ENCODE results near the gene SLC12A5.
"Not testable (repeated sequence)": the region's sequence is repeated elsewhere in the genome, so short reads cannot be mapped to it uniquely, and the experiment has no call there.

The SLC12A5 gene

DNA sequence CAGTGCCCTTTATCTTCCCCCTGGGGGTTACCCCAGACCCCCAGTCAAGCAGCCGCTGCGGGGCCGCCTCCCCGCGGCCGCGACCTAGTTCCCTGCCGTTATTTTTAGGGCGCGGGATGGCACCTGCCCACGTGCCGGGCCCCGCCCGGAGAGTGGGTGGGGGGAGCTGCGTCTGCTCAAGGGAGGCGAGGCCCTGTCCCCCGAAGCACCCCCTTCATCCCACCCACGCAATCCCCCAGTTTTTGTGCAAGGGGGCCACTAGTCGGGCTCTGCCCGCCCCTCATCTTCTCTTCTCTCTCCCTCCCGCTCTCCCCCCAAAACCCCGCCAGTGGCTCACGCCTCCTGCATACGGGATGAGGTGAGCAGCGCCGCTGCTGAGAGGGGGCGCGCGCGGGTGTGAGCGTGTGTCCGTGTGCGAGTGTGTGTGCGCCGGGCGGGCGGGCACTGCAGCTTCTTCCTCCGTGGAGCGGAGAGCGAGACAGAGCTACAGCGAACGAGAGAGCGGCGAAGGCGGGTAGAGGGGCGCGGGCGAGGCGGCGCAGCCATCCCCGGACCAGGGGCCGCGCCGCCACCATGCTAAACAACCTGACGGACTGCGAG, at the start of gene SLC12A5:
Gene SLC12A5 (plus strand): TSS at position 444 of the 600 bp plus-strand sequence. CDS start 130 bp downstream, at position 574.
- peak in 8 of 10 donors; percentile 53 to 96 (median 76) for DNase-seq
- intact Hi-C loops (cut with DNase I) = loop anchor here (10.0 kb wide), 1 partner anchor 326 kb away; no protein-coding TSS in a partner anchor

DNA sequence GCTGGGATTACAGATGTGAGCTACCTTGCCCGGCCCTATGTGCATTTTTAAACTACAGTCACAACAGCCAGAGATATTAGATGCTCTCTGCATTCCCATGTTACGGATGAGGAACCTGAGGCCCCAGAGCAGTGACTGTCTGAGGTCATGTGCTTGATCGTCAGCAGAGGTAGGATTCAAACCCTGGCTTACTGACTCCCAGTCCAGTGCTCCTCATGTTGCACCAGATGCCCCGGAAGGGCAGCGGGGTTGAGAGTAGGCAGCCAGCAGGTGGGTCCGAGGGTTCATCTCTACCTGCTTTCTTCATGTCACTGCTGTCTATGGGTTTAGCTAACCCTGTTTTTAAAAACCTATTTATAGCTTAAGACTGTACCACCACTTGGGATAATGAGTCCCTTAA, 47.8 kb upstream of the SLC12A5 start:
- intact Hi-C loops (cut with DNase I) = no loop called here
- DNase-seq = peak in 1 of 10 donors; percentile 24

DNA sequence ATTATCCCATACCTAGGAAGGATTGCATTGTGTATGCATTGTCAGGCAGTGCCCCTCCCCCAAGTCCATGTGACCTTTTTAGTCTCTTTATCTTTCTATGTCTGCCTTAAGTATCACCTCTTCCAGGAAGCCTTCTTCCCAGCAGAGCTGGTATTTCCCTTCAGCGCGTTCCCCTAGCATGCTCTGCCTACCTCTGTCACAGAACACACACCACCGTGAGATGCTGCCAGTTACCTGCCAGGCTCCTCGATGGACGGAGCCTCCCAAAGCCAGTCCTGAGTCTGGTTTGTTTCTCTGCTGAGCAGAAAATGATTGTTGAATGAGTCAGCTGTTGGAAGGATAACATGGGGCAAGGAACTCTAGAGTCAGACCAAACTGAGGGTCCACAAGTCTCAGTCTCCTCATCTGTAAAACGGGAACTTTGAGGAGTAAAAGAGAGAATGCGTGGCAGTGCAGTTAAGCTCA, 45.7 kb upstream of the SLC12A5 start:
- DNase-seq = peak in 1 of 10 donors; percentile 7
- intact Hi-C loops (cut with DNase I) = no loop called here

DNA sequence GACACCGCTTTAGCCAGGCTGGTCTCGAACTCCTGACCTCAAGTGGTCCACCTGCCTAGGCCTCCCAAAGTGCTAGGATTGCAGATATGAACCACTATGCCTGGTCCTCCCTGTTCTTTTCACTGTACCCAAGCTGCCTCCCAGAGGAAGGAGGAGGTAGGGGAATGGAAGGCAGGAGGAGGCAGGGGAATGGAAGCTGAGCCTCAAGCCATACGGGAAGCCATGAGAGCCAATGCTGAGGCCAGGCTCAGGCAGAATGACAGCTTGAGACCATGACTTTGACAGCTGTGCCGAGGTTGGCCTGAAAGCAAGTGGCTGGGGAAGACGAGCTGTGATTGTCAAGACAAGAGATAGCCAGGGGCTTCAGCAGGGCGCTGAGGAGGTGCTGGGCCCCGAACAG, 43.4 kb upstream of the SLC12A5 start:
- intact Hi-C loops (cut with DNase I) = no loop called here
- peak in 1 of 10 donors; percentile 12 for DNase-seq

DNA sequence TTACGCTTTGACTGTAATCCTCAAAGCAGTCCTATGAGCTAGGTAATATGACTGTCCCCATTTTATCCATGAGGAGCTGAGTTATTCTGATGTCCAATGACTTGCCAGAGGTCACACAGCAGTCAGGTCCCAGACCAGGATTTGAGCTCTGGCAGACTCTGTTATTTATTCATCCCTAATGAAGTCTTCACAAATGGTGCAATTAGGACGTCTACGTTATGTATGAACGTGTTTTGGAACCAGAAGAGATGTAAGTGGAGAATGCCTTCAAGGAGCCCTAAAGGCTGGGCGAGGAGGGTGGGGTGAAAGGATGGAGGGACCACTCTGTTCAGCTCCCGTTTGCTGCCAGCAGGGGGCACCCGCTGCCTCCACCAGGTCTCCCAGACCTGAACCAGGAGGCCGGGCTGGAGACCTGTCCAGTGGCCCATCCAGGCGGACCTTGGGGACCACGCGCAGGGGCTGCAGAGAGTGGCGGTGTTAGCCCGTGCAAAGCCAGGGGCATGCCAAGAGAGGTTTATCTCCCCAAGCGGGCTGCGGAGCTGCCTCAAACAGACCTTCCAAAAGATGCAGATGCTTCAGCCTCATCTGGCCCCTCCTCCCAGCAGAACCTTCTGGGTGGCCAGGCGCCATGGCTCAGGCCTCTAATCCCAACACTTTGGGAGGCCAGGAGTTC, 41.8 kb upstream of the SLC12A5 start:
- intact Hi-C loops (cut with DNase I) = no loop called here
- DNase-seq = peak; percentile 48 to 96 (median 80)

DNA sequence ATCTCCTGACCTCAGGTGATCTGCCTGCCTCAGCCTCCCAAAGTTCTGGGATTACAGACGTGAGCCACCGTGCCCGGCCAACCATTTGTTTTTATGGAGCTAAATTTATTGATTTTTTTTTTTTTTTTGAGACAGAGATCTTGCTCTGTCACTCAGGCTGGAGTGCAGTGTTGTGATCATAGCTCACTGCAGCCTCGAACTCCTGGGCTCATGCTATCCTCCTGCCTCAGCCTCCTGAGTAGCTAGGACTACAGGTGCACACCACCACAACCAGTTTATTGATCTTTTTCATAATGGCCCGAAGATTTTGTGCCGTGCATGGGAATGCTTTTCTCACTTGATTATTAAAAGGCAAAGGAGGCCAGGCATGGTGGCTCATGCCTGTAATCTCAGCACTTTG, 40.2 kb upstream of the SLC12A5 start:
- intact Hi-C loops (cut with DNase I) = not testable (repeated sequence)
- DNase-seq = peak in 2 of 10 donors; percentile 8 to 36

DNA sequence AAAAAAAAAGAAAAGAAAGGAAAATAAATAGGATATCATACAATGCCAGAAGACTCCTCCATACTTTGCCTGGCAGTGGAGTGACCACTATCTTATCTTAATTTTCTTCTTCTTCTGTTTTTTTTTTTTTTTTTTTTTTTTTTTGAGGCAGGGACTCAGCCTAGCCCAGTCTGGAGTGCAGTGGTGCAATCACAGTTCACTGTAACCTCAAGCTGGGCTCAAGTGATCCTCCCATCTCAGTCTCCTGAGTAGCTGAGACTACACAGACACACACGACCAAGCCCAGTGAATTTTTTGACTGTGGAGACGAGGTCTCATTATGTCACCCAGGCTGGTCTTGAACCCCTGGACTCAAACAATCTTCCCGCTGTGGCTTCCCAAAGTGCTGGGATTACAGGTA, 37.4 kb upstream of the SLC12A5 start:
- DNase-seq = peak in 1 of 10 donors; percentile 9

DNA sequence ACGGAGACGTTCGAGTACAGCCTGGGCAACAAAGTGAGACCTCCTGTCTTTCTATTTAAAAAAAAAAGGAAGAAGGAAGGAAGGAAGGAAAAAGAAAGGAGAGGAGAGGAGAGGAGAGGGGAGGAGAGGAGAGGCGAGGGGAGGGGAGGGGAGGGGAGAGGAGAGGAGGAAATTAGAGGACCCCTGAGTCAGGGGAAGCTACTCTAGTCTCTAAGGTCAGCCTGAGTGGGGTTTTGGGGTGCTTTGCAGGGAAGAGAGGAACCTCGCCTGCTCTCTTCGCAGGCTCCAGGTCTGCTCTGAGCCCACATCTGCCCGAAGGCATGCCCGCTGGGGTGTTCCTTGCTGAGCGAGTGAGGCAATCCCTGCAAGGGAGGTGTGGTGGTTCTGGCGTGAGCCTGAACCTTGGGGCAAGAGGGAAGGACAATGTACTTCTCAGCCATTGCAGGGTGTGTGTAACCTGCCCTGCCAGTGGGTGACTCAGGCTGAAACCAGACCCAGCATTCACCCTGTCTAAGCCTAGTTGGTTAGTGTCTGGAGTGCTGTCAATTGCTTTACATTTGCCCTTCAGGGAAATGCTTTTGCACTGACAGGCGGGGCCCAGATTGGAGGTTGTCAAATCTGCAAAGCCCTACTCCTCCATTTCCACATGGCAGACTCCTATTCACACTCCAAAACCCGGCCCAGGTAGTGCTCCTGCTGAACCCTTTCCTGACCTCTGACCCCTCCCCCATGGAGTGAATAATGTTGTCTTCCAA, 35.6 kb upstream of the SLC12A5 start:
- intact Hi-C loops (cut with DNase I) = no loop called here
- DNase-seq = peak in 2 of 10 donors; percentile 31 to 46

More for the DNA sequence above, 37.4 kb upstream of the SLC12A5 start:
- intact Hi-C loops (cut with DNase I) = no loop called here

DNA sequence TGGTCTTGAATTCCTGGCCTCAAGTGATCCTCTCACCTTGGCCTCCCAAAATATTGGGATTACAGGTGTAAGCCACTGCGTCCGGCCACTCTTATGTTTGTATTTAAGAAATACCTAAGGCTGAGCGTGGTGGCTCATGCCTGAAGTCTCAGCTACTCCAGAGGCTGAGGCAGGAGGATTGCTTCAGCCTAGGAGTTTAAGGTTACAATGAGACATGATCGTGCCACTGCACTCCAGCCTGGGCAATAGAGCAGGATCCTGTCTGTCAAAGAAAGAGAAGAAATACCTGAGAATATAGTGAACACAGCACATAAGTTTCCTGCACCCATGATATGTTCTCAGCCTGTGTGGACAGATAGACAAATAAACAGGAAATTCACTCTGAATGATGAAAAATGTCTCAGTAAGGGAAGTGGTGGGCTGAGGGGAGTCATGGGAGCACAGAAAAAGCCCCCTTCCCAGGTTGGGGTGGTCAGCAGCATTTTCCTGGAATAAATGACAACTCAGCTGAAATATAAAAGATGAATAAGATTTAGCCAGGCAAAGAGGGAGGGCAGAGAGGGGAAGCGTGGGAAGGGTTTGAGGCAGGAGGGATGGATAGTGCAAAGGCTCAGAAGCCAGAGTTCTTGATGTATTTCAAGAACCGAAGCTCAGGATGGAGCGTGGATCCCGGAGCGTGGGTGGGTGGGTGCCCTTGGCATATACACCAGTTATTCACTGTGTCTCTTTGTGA, 34.1 kb upstream of the SLC12A5 start:
- DNase-seq = peak in 2 of 10 donors; percentile 24 to 33
- intact Hi-C loops (cut with DNase I) = no loop called here

DNA sequence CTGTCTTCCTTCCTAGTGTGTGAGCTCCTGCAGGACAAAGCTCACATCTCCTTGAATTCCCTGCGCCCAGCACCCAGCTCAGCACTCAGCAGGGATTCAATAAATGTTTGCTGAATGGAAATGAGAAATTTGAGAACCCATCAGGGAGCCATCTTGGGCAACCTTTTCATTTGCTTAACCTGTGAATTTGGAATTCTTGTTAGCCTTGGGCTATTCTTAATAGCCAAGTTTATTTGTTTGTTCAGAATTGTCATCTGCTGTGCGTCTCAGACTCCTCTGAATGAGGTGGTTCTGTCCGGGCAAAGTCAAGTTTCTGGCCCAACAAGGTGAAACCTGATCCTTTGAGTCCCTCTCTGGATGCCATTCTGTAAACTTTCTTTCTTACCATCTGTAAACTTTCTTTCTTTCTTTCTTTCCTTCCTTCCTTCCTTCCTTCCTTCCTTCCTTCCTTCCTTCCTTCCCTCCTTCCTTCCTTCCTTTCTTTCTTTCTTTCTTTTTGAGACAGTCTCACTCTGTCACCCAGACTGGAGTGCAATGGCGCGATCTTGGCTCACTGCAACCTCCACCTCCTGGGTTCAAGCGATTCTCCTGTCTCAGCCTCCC, 33.4 kb upstream of the SLC12A5 start:
- DNase-seq = peak in 1 of 10 donors; percentile 1
- intact Hi-C loops (cut with DNase I) = not testable (repeated sequence)

DNA sequence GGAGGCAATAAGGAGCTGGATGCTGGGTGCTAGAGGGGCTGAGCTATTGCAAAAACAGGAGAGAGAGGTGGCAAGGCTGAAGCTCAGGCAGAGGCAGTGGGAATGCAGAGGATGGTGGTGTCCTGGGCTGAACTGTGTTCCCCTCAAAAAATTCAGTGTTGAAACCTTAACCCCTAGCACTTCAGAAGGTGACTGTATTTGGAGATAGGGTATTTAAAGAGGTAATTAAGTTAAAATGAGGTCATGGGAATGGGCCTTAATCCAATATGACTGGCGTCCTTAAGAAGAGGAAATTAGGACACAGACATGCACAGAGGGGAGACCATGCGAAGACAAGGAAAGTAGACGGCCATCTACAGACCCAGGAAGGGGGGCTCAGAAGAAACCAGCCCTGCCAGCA, 31.8 kb upstream of the SLC12A5 start:
- intact Hi-C loops (cut with DNase I) = no loop called here
- peak in 1 of 10 donors; percentile 5 for DNase-seq

DNA sequence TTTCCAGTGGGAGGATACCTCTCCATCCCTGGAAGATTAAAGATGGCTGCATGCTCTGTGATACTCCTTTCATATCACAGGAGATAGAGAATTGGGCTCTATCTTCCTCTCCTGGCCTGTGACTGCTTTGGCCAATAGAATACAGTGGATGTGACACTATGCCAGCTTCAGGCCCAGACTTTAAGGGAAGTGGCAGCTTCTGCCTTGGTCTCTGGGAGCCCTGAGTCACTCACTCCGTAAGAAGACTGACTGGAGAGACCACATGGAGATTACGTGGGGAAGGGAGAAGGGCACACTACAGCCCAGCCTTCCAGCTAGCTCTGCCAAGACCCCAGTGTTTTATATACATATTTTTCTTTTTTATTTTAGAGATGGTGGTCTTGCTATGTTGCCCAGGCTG, 30.7 kb upstream of the SLC12A5 start:
- intact Hi-C loops (cut with DNase I) = no loop called here
- peak in 1 of 10 donors; percentile 18 for DNase-seq

DNA sequence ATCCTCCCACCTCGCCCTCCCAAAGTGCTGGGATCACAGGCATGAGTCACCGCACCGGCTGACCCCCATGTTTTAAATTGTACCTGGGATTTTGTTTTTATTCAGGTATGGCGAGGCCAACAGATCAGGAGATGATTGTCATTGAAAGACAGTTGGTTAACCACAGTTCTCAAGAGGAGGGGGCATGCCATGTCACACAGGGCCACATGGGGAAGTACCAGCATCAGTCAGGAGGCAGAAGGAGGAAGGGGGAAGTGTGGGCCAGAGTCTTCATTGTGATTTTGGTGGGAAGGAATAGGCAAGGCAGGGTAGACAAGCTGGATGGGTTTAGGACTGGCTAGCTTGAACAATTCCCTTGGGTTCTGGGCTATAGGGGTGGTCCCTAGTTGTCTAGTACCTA, 30.3 kb upstream of the SLC12A5 start:
- peak in 1 of 10 donors; percentile 36 for DNase-seq
- intact Hi-C loops (cut with DNase I) = no loop called here

DNA sequence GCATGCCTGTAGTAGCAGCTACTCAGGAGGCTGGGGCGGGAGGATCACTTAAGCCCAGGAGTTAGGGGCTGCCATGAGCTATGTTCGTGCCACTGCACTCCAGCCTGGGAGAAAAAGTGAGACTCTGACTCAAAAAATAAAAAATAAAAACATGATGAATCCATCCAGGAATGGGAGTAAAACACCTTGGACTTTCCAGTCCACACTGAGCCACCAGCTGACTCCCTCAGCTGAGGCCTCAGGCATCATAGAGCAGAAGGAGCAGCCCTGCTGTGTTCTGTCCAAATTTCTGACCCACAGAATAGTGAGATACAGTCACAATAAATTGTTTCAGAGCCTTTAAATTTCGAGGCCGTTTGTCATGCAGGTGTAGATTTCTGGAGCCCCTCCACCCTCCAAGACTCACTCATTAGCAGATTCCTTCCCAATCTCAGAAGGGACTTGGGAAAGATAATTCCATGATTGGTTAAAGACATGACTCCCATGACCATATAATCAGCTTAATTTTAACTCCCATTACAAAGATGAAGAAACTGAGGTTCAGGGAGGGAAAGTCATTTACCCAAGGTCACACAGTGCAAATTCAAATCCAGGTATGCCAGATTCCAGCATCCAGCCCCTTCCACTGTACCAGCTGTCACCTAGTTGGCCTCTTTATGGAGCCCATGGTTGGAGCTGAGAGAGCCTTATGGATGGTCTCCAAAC, 29.3 kb upstream of the SLC12A5 start:
- DNase-seq = peak in 1 of 10 donors; percentile 22
- intact Hi-C loops (cut with DNase I) = no loop called here

DNA sequence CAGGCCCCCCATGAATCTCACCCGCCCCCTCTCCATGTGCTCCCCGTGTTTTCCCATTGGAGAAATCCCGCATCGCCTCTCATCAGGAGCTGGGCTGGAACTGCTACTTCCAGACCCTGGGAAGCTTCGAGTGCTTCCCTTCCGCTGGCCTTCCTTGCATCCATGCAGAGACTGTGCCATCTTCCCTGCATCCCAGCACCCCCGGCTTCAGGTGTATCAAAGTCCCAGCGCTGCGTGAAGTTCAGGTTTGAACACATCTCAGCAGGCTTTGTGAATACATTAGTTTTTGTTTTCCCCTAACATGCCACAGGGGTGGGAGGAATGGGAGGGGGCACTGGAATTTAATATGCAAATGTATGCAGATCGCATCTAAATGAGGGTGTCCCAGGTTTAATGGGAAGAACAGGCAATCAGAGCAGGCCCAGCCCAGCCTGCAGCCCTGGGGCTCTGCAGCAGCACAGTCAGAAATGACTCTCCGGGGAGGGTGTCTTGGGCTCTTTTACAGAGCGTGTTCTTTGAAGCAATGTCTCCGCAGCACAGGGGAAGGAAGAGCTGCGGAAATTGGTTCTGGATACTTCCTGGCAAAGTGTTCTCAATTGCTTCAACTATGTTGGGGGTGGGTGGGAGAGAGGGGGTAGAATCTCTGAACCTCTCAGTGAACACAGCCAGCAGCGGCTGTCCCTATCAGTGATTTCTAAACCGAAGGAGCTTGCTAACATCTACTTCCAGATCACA, 28.6 kb upstream of the SLC12A5 start:
- DNase-seq = peak in 1 of 10 donors; percentile 57
- intact Hi-C loops (cut with DNase I) = no loop called here

DNA sequence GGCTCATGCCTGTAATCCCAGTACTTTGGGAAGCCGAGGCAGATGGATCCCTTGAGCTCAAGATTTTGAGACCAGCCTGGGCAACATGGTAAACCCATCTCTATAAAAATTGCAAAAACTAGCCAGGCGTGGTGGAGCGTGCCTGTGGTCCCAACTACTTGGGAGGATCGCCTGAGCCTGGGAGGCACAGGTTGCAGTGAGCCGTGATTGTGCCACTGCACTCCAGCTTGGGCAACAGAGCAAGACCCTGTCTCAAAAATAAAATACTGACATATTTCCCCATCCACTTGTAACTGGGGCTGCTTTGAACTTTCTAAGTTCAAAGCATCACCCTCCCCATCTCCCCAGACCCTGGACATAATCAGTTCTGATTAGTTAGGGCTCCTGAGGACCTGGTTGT, 27.5 kb upstream of the SLC12A5 start:
- DNase-seq = peak in 1 of 10 donors; percentile 49
- intact Hi-C loops (cut with DNase I) = no loop called here

DNA sequence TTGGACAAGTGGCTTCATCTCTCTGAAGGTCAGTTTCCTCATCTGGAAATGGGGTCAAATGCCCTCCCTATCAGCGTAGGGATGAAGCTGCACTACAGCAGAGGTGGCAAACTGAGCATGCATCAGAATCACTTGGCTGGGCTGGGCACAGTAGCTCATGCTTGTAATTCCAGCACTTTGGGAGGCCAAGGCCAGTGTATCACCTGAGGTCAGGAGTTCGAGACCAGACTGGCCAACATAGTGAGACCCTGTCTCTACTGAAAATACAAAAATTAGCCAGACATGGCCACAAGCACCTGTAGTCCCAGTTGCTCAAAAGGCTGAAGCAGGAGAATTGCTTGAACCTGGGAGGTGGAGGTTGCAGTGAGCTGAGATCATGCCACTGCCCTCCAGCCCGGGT, 27.0 kb upstream of the SLC12A5 start:
- peak in 1 of 10 donors; percentile 10 for DNase-seq
- intact Hi-C loops (cut with DNase I) = no loop called here

DNA sequence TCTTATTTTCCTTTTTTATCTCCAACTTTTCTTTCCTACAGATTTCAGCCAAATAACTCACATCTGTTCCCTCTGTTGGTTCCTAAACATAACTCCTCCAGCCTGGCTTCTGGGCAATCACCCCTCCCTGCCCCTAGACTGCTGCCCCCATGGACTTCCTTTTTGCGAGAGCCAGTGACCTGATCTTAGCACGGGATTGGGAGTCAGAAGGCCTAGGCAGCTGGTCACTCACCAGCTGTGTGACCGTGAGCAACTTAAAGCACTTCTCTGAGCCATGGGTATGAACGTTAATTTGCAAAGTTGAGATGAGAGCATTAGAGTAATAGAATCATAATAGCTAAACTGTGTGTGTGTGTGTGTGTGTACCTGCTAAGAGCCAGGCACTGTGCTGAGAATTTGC, 24.8 kb upstream of the SLC12A5 start:
- peak in 1 of 10 donors; percentile 55 for DNase-seq
- intact Hi-C loops (cut with DNase I) = no loop called here

Measured in posterior cingulate gyrus (tissue), 11 donors.